Stimulated activated CD4-positive, alpha-beta T cell treated with anti-CD3 and anti-CD28 coated beads, Interleukin-1b, Interleukin-23, amount 100 ng/mL, for 4 hours (primary cell): Measurements from ENCODE around the gene KMT2A.
"Not testable (repeated sequence)": the region's sequence is repeated elsewhere in the genome, so short reads cannot be mapped to it uniquely, and the experiment has no call there.

ENCODE experiments used
- DNase-seq, 2 donors: peaks; one replicate each; pipeline ENCODE4 v3.0.0-alpha.2; 2020; ENCODE audit warnings: low read depth in 2 of 2

Gene KMT2A

GRCh38 chr11:118435893-118436624, at the start of gene KMT2A:
TSS of gene KMT2A (plus strand) at chr11:118436492. CDS start at chr11:118436513, 21 bp downstream.
- peak; percentile 90 to 95 for DNase-seq

DNA sequence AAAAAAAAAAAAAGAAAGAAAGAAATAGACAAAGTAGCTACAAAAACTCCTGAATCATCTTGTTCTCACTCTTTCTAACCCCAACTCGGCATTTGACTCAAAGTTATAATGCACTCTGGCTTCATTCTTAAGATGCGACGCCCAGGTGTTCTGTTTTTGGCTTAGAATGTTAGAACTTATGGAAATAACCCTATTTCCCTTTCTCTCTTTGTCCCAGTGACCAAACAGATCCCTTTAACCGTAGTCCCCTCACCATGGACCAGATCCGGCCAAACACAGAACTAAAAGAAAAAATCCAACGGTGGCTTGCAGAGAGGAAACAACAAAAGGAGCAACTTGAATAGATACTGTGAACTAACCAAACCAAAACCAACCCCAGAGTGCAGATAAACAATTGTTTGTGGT, 40.2 kb upstream of the KMT2A start:
- no peak for DNase-seq

DNA sequence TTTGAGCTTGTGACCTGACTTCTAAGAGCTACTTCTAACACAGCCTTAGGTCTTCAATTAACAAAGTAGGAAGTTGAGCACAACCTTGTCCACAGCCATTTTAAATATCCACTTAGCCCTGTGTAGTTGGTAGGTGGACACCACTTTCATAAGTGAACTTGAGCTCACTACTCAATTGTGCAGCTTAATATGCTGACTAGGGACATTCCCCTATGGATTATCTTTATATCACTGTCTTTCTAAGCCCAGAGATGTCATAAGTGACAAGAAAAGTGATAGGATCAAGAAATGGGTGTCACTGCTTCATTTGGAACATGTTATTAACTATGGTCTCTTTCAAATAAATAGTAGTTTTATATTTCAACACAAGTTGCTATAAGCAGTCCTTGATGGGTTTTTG, 38.8 kb upstream of the KMT2A start:
- no peak for DNase-seq

GRCh38 chr11:118398791-118399559, 37.3 kb upstream of the KMT2A start:
- peak in 1 of 2 donors; percentile 21 for DNase-seq

DNA sequence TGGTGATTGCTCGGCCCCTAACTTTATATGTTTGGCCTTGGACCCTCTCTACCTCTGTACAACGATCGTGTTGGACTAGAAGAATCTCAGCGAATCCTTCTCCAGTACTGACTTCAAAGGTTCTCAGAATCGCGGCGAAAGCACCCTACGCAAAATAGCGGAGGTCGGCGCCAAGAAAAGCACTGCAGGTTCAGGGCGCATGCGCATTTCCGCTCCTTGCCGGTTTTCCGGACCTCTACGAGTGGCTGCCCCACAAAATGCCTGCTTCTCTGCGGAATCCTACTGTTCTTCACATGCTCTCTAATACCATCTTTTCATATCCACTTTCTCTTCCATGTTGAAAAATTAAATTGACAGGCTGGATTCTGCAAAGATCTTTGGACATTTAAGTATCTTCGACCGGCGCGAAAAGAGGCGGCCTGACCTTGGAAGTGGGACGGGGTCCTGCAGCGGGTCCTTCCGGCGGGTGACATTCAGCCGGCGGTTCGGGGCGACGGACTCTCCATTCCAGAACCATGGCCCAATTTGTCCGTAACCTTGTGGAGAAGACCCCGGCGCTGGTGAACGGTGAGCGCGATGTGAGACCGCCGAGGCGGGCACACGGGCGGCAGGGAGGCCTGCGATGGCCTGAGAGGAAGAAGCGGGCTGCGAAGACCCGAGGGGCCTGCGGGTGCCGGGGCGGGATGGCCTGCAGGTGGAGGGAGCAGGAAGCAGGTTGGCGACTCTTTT, 35.0 kb upstream of the KMT2A start, which contains the start of gene ATP5MG:
Gene ATP5MG, plus strand, starts transcription at position 456 of the 729 bp plus-strand sequence. Its CDS starts 60 bp downstream, at position 516.
- DNase-seq, result peak; percentile 85 to 92

- DNase-seq, result no peak
Observed at GRCh38 chr11:118401880-118402590, 34.3 kb upstream of the KMT2A start.

DNA sequence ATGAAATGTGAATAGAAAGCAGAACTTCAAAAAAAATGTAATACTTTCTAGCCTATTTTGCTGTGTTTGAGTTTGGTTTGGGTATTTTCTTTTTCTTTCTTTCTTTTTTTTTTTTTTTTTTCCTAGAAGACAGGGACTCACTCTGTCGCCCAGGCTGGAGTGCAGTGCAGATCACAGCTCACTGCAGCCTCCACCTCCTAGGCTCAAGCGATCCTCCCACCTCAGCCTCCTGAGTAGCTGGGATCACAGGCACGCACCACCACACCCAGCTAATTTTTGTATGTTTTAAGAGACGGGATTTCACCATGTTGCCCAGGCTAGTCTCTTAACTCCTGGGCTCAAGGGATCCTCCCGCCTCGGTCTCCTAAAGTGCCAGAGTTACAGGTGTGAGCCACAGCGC, 33.7 kb upstream of the KMT2A start:
- not testable (repeated sequence) for DNase-seq

- no peak for DNase-seq
Observed at GRCh38 chr11:118406599-118407166, 29.6 kb upstream of the KMT2A start.

DNA sequence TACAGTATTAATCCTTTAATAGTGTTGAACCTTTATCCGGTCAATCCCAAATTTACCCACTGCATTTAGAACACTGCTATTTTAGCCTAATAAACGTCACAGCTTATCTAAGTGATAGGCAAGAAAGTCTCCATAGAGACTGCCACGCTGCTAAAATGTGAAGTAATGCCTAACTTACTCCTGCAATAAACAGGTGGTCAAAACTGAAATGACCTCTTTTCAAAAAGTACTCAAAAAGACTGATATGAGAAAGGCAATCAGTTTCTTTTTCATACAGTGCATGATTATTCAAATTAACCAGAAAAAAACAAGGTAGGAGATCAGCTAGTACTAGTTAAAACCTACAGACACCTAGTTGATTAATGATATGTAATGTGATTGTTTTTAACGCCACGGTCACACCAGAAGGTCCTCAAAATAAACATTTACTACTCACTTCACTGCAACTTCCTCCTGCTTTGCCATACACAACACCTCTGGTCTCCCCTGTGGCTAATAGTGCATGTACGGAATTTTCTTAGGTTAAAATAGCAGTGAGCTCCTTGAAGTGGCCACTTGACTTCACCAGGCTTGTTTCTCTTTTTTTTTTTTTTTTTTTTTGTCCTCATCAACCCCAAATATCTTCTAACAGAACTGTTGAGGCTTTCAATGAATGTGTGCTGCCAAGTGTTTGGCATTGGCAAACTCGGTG, 26.1 kb upstream of the KMT2A start:
- no peak for DNase-seq

GRCh38 chr11:118411530-118411929, 24.8 kb upstream of the KMT2A start:
- no peak for DNase-seq

DNA sequence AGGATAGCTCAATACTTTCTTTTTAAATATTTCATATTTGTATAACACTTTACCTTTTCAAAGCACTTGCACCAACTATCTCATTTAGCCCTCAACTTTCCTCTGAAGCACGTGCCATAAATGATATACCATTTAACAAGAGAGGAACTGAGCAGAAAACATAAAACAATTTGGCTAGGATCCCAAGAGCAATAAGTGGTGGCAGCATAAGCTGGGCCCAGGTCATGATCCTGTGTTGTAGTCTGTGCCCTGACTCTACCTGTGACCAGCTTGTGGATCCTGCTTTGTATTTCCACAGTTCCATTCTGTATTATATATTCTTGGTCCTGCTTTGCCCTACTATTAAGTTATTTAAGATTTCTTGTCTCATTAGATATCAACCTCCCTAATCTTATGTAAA, 23.4 kb upstream of the KMT2A start:
- DNase-seq, result no peak

DNA sequence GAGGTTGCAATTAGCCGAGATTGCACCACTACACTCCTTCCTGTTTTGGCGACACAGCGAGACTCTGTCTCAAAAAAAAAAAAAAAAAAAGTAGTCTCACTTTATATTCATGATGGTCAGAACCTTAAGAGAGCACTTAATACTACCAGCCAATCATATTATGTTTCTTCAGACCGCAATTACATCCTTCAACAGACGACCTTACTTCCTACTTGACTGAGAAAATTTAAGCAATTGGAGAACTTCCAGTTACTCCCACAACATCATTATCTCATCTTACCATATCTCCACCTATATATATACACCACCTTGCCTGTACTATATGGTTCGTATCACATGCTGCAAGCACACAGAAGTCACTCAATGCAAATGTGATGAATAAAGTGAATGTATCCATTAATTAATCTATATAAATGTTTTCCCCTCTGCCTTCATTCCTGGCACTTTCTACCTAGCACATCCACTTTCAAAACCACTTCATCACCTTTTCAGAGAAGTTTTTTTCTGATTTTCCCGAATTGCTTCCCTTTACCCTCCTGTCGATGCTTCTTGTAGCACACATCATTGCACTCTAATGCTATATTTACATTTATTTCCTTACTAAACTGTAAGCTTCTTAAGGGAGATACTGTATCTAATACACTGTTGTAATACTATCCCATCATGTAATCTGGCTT, 21.1 kb upstream of the KMT2A start:
- no peak for DNase-seq

- no peak for DNase-seq
Observed at GRCh38 chr11:118415739-118416068, 20.6 kb upstream of the KMT2A start.

DNA sequence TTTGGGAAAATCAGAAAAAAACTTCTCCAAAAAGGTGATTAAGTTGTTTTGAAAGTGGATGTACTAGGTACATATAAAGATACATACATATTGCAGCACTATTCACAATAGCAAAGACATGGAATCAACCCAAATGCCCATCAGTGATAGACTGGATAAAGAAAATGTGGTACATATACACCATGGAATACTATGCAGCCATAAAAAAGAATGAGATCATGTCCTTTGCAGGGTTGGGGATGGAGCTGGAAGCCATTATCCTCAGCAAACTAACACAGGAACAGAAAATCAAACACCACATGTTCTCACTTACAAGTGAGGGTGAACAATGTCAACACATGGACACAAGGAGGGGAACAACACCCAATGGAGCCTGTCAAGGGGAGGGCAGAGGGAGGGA, 19.4 kb upstream of the KMT2A start:
- DNase-seq, result not testable (repeated sequence)

- DNase-seq, result no peak
Observed at GRCh38 chr11:118417801-118418200, 18.5 kb upstream of the KMT2A start.

- no peak for DNase-seq
Observed at GRCh38 chr11:118418766-118419165, 17.5 kb upstream of the KMT2A start.

DNA sequence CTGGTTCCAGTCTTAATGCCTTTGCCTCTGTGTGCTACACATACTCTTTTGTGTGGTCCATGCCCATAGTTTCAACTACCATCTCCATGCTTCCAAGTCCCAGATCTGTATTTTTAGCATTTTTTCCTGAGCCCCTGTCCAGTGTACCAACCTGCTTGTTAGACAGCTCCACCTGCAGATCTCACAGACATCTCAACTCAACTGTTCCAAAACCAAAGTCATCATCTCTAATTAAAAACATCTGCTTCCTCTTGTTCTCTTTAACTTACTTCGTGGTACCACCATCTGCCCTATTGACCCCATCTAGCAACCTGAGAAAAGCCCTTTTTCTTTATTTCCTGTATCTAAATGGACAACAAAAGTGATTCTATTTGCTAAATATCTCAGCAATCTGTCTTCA, 8.6 kb upstream of the KMT2A start:
- DNase-seq, result no peak

- no peak for DNase-seq
Observed at GRCh38 chr11:118430956-118431355, 5.3 kb upstream of the KMT2A start.

- no peak for DNase-seq
Observed at GRCh38 chr11:118434123-118434552, 2.2 kb upstream of the KMT2A start.
